SK-N-SH (cell line): ENCODE measurements around the gene TANGO6. TPM values are rescaled to one million over a fixed set of nuclear protein-coding genes. Genes with fewer than 3 reads are reported as not detected.
"Not testable (repeated sequence)": the region's sequence is repeated elsewhere in the genome, so short reads cannot be mapped to it uniquely, and the experiment has no call there.

Experiments used
- CTCF ChIA-PET: fragments of 300-600, 350-600 bp; formaldehyde crosslinking; extraction: SDS; loops from one replicate; lab custom pipeline; 2021; lab: Yijun Ruan, JAX
- POLR2A ChIA-PET: fragments of 350-600 bp; sonication (Branson Sonifier 250); formaldehyde crosslinking; extraction: SDS; loops from one replicate; lab custom pipeline; 2020; ENCODE audit warnings: antibody characterized with exemption, inconsistent platforms; lab: Yijun Ruan, JAX
- DNase-seq: peaks from one replicate; pipeline ENCODE4 v3.0.0; 2012
- H2AFZ ChIP-seq: fragments of 200-600 bp; sonication (generic); 2 replicates; pipeline ENCODE4 v1.8.1; 2016; ENCODE audit warnings: antibody characterized with exemption, mild to moderate bottlenecking, low read depth
- H3F3A ChIP-seq: fragments of 200-600 bp; sonication (generic); replicated peaks from 2 replicates; pipeline ENCODE3; 2016; ENCODE audit warnings: antibody characterized with exemption, mild to moderate bottlenecking; ENCODE audit not compliant: insufficient read depth
- H3K27ac ChIP-seq, 2 experiments: fragments of 200-500 bp in 1 of 2; fragments of 200-600 bp in 1 of 2; sonication (Bioruptor generic) in 1 of 2; sonication (generic), shearing (Covaris generic) in 1 of 2; 2 replicates each; pipeline versions ENCODE4 v1.5.1 to v1.6.1; 2014 to 2016; ENCODE audit warnings: low read depth in 2 of 2, inconsistent platforms in 1 of 2, low read length in 1 of 2, mild to moderate bottlenecking in 1 of 2, mixed read lengths in 1 of 2
- H3K27me3 ChIP-seq: fragments of 200-600 bp; sonication (generic), shearing (Covaris generic); 2 replicates; pipeline ENCODE4 v1.6.1; 2016; ENCODE audit warnings: mixed run types; ENCODE audit not compliant: insufficient read depth
- H3K36me3 ChIP-seq, 2 experiments: fragments of 200-500 bp in 1 of 2; fragments of 200-600 bp in 1 of 2; sonication (Bioruptor generic) in 1 of 2; sonication (generic) in 1 of 2; replicated peaks in 1 of 2; 2 replicates each; pipeline versions ENCODE3 to v1.5.1; 2014 to 2016; ENCODE audit warnings: low read length in 1 of 2, mild to moderate bottlenecking in 1 of 2; ENCODE audit not compliant: insufficient read depth in 2 of 2, control insufficient read depth in 1 of 2
- H3K4me1 ChIP-seq, 2 experiments: fragments of 200-500 bp in 1 of 2; fragments of 200-600 bp in 1 of 2; sonication (Bioruptor generic) in 1 of 2; sonication (generic), shearing (Covaris generic) in 1 of 2; 2 replicates each; pipeline versions ENCODE4 v1.5.1 to v1.6.1; 2014 to 2016; ENCODE audit warnings: low read depth in 1 of 2, low read length in 1 of 2, mixed run types in 1 of 2; ENCODE audit not compliant: insufficient read depth in 2 of 2, control insufficient read depth in 1 of 2
- H3K4me2 ChIP-seq: fragments of 200-600 bp; sonication (generic), shearing (Covaris generic); 2 replicates; pipeline ENCODE4 v1.6.1; 2017; ENCODE audit warnings: mixed run types
- H3K4me3 ChIP-seq, 2 experiments: fragments of 200-500 bp in 1 of 2; fragments of 200-600 bp in 1 of 2; sonication (Bioruptor generic) in 1 of 2; sonication (generic), shearing (Covaris generic) in 1 of 2; 2 replicates each; pipeline versions ENCODE4 v1.5.1 to v1.8.1; 2014 to 2016; ENCODE audit warnings: low read depth in 2 of 2, inconsistent platforms in 1 of 2, low read length in 1 of 2, mild to moderate bottlenecking in 1 of 2, mixed read lengths in 1 of 2, moderate library complexity in 1 of 2
- H3K79me2 ChIP-seq: fragments of 200-600 bp; sonication (generic); 2 replicates; pipeline ENCODE4 v1.8.1; 2017; ENCODE audit warnings: mild to moderate bottlenecking; ENCODE audit not compliant: insufficient read depth
- H3K9ac ChIP-seq: fragments of 200-600 bp; sonication (generic); 2 replicates; pipeline ENCODE4 v1.6.1; 2017; ENCODE audit warnings: mixed run types
- H3K9me2 ChIP-seq: fragments of 200-600 bp; sonication (generic); 2 replicates; pipeline ENCODE4 v1.6.1; 2017; ENCODE audit warnings: mixed run types
- H3K9me3 ChIP-seq: fragments of 200-600 bp; sonication (generic); 2 replicates; pipeline ENCODE4 v1.6.1; 2017; ENCODE audit warnings: mixed run types, mild to moderate bottlenecking, moderate library complexity
- H4K20me1 ChIP-seq: fragments of 200-600 bp; sonication (generic); 2 replicates; pipeline ENCODE4 v1.6.1; 2017; ENCODE audit warnings: mild to moderate bottlenecking, mixed run types; ENCODE audit not compliant: insufficient read depth
- CHD2 ChIP-seq: fragments of 150-350 bp; IDR thresholded peaks from 2 replicates; pipeline ENCODE4 v1.6.1; 2018; ENCODE audit warnings: low read length; ENCODE audit not compliant: partially characterized antibody
- ELF1 ChIP-seq: IDR thresholded peaks from 2 replicates; pipeline ENCODE4 v1.4.0; 2012
- EP300 ChIP-seq, 2 experiments: IDR thresholded peaks; 2 replicates each; pipeline versions ENCODE4 v1.4.0 to v1.6.1; 2012; ENCODE audit warnings: borderline replicate concordance in 1 of 2, low read depth in 1 of 2, low read length in 1 of 2
- EZH2phosphoT487 ChIP-seq: fragments of 200-600 bp; sonication (generic); IDR thresholded peaks from 2 replicates; pipeline ENCODE4 v1.6.1; 2017; ENCODE audit warnings: low read depth, mixed run types, mild to moderate bottlenecking, antibody characterized with exemption, moderate library complexity, borderline replicate concordance
- FOSL2 ChIP-seq: IDR thresholded peaks from 2 replicates; pipeline ENCODE4 v1.4.0; 2012; ENCODE audit warnings: low read depth, mild to moderate bottlenecking, moderate library complexity, borderline replicate concordance
- FOXM1 ChIP-seq: IDR thresholded peaks from 2 replicates; pipeline ENCODE4 v1.4.0; 2012; ENCODE audit warnings: low read depth, mild to moderate bottlenecking
- GATA2 ChIP-seq: sonication (generic); formaldehyde crosslinking; IDR thresholded peaks from 2 replicates; pipeline ENCODE4 v1.5.0; 2020; ENCODE audit warnings: mild to moderate bottlenecking, missing genetic modification reagents
- MEF2A ChIP-seq: IDR thresholded peaks from 2 replicates; pipeline ENCODE4 v1.4.0; 2012; ENCODE audit warnings: low read depth, borderline replicate concordance
- NFIC ChIP-seq: IDR thresholded peaks from 2 replicates; pipeline ENCODE4 v1.4.0; 2012; ENCODE audit warnings: borderline replicate concordance
- NRF1 ChIP-seq: IDR thresholded peaks from 2 replicates; pipeline ENCODE4 v1.6.1; 2012; ENCODE audit warnings: low read depth, mild to moderate bottlenecking, low read length
- POLR2AphosphoS5 ChIP-seq: IDR thresholded peaks from 2 replicates; pipeline ENCODE4 v1.6.1; 2012; ENCODE audit warnings: low read depth, low read length
- RAD21 ChIP-seq: IDR thresholded peaks from 2 replicates; pipeline ENCODE4 v1.6.1; 2012; ENCODE audit warnings: mild to moderate bottlenecking, low read length
- RCOR1 ChIP-seq: fragments of 150-350 bp; IDR thresholded peaks from 2 replicates; pipeline ENCODE4 v1.6.1; 2017; ENCODE audit warnings: antibody characterized with exemption, low read length
- SIN3A ChIP-seq: IDR thresholded peaks from 2 replicates; pipeline ENCODE4 v1.6.1; 2012; ENCODE audit warnings: low read depth, mild to moderate bottlenecking, low read length, moderate library complexity, borderline replicate concordance
- TAF1 ChIP-seq: IDR thresholded peaks from 2 replicates; pipeline ENCODE4 v1.6.1; 2012; ENCODE audit warnings: low read depth, mild to moderate bottlenecking, low read length, moderate library complexity, borderline replicate concordance
- YY1 ChIP-seq: IDR thresholded peaks from 2 replicates; pipeline ENCODE4 v1.4.0; 2012; ENCODE audit warnings: low read depth, mild to moderate bottlenecking
- WGBS: methylation state at CpG from one replicate; pipeline ENCODE4 v1.1.6; 2017; ENCODE audit warnings: low lambda C conversion rate; 5-methylcytosine and 5-hydroxymethylcytosine counted together
- polyA plus RNA-seq, 3 experiments: library from polyadenylated mRNA; depleted of rRNA; stranded (reverse); fragments of >200 nt; gene quantifications; 2 replicates each; pipeline ENCODE4 v1.2.3, GENCODE V29; 2012
- TF ChIP-seq, protein P1 (sequence below): IDR thresholded peaks from 2 replicates; pipeline ENCODE4 v1.4.0; 2012; ENCODE audit warnings: low read depth, borderline replicate concordance
- TF ChIP-seq, protein P2 (sequence below): IDR thresholded peaks from 2 replicates; pipeline ENCODE4 v1.4.0; 2012; ENCODE audit warnings: low read depth, borderline replicate concordance
- TF ChIP-seq, protein P3 (sequence below): IDR thresholded peaks from 2 replicates; pipeline ENCODE4; 2012
- TF ChIP-seq, protein P4 (sequence below): fragments of 150-350 bp; IDR thresholded peaks from 2 replicates; pipeline ENCODE4 v1.6.1; 2017; ENCODE audit warnings: antibody characterized with exemption, low read length, low read depth, borderline replicate concordance

TANGO6 gene
- polyA plus RNA-seq, 1 of the 3 experiments (the other 2 are of a cell fraction) = 5.5 TPM

DNA sequence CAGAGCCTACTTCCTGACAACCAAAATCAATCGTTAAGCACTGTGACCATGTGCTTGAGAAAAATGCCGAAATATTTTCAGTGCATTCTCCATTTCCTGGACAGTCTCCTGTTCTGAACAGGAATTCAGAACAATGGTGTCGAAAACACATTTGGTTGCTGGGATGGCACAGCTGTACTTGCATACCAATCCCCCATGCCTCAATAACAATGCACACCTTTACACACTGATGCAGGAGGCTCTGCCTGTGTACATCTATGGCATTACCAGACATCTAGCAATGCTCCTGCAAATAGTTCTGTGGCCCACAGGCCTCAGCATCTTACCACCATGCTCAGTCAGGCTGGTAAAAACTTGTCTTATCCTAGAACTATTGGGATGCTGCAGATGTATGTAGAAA is 282.9 kb downstream of the TANGO6 start (continued):
- TF ChIP-seq, protein P1, sequence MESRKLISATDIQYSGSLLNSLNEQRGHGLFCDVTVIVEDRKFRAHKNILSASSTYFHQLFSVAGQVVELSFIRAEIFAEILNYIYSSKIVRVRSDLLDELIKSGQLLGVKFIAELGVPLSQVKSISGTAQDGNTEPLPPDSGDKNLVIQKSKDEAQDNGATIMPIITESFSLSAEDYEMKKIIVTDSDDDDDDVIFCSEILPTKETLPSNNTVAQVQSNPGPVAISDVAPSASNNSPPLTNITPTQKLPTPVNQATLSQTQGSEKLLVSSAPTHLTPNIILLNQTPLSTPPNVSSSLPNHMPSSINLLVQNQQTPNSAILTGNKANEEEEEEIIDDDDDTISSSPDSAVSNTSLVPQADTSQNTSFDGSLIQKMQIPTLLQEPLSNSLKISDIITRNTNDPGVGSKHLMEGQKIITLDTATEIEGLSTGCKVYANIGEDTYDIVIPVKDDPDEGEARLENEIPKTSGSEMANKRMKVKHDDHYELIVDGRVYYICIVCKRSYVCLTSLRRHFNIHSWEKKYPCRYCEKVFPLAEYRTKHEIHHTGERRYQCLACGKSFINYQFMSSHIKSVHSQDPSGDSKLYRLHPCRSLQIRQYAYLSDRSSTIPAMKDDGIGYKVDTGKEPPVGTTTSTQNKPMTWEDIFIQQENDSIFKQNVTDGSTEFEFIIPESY = no peak
- TF ChIP-seq SIN3A = no peak
- TF ChIP-seq, all 33 proteins: peak for 0

DNA sequence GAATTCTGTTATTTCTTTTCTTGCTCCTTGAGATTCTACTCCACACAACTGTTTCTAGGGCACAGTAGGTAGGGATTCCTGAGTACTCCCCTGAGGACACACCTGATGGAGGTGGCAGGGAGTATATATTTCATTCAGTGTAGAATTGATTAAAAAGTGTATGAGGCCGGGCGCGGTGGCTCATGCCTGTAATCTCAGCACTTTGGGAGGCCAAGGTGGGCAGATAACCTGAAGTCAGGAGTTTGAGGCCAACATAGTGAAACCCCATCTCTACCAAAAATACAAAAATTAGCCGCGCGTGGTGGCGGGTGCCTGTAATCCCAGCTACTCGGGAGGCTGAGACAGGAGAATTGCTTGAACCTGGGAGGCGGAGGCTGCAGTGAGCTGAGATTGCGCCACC is 283.5 kb downstream of the TANGO6 start:
- WGBS = 96% methylated on average over 10 of the region's 10 CpGs
- POLR2A ChIA-PET = interaction anchor here (0.6 kb wide), 1 partner anchor 31 kb away, joined by 5 read pairs; no protein-coding TSS in a partner anchor
- not testable (repeated sequence) for DNase-seq

DNA sequence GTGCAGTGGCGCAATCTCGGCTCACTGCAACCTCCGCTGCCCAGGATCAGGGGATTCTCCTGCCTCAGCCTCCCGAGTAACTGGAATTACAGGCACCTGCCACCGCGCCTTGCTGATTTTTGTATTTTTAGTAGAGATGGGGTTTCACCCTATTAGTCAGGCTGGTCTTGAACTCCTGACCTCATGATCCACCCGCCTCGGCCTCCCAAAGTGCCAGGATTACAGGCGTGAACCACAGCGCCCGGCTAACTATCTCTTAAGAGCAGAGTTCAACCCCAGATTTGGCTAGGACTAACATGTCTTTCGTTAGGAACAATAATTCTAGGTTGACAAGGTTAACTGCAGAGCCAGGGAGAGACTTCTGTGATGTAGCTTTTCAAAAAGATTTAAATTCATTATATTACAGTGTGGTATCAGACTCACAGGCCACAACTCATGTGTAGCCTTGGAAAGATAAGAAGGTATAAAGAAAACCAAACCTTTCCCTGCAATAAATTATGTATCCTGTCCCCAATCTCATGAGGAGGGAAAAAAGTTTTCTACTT is 284.7 kb downstream of the TANGO6 start:
- POLR2A ChIA-PET = interaction anchor here (0.7 kb wide), 1 partner anchor 189 kb away, joined by 4 read pairs; no protein-coding TSS in a partner anchor
- WGBS = 94% methylated on average over 12 of the region's 12 CpGs
- H3K27ac ChIP-seq = no peak overlapping the region
- DNase-seq = no peak
- no peaks in the 10 kb centered on the region for H3K9me2 ChIP-seq
- peaks cover 20 to 50% of the 10 kb centered on the region in 2 experiments for H3K36me3 ChIP-seq
- no peak overlapping the region for H3K9ac ChIP-seq
- peaks cover 57% of the 10 kb centered on the region for H4K20me1 ChIP-seq
- H3K79me2 ChIP-seq = peaks cover 96% of the 10 kb centered on the region
- no peak overlapping the region for H2AFZ ChIP-seq
- peaks cover 25% of the 10 kb centered on the region for H3F3A ChIP-seq
- H3K4me2 ChIP-seq = no peak overlapping the region
- no peak overlapping the region for H3K4me3 ChIP-seq
- no peaks in the 10 kb centered on the region for H3K27me3 ChIP-seq
- CTCF ChIA-PET = interaction anchor here (0.7 to 2.7 kb wide), 3 partner anchors 12 to 281 kb away, joined by 3 to 12 read pairs (median 3); no protein-coding TSS in a partner anchor
- H3K4me1 ChIP-seq = peaks cover 6 to 10% of the 10 kb centered on the region in 2 experiments; a peak in 2 of 4 replicates
- H3K9me3 ChIP-seq = no peaks in the 10 kb centered on the region
- no peak for TF ChIP-seq EP300 (IDR thresholded peaks at IDR 0.05; ENCODE audit: borderline replicate concordance in 1 of 2, low read depth in 1 of 2, low read length in 1 of 2)
- no peak for TF ChIP-seq NFIC
- TF ChIP-seq MEF2A = no peak
- no peak for TF ChIP-seq TAF1
- TF ChIP-seq, protein P2, sequence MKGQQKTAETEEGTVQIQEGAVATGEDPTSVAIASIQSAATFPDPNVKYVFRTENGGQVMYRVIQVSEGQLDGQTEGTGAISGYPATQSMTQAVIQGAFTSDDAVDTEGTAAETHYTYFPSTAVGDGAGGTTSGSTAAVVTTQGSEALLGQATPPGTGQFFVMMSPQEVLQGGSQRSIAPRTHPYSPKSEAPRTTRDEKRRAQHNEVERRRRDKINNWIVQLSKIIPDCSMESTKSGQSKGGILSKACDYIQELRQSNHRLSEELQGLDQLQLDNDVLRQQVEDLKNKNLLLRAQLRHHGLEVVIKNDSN = no peak
- TF ChIP-seq EZH2phosphoT487 = no peak
- TF ChIP-seq, protein P3, sequence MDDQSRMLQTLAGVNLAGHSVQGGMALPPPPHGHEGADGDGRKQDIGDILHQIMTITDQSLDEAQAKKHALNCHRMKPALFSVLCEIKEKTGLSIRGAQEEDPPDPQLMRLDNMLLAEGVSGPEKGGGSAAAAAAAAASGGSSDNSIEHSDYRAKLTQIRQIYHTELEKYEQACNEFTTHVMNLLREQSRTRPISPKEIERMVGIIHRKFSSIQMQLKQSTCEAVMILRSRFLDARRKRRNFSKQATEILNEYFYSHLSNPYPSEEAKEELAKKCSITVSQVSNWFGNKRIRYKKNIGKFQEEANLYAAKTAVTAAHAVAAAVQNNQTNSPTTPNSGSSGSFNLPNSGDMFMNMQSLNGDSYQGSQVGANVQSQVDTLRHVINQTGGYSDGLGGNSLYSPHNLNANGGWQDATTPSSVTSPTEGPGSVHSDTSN = no peak
- no peak for TF ChIP-seq RAD21
- TF ChIP-seq CHD2 = no peak
- no peak for TF ChIP-seq NRF1
- no peak for TF ChIP-seq POLR2AphosphoS5
- no peak for TF ChIP-seq YY1
- no peak for TF ChIP-seq FOSL2
- no peak for TF ChIP-seq RCOR1
- TF ChIP-seq FOXM1 = no peak
- TF ChIP-seq GATA2 = no peak
- TF ChIP-seq, protein P4, sequence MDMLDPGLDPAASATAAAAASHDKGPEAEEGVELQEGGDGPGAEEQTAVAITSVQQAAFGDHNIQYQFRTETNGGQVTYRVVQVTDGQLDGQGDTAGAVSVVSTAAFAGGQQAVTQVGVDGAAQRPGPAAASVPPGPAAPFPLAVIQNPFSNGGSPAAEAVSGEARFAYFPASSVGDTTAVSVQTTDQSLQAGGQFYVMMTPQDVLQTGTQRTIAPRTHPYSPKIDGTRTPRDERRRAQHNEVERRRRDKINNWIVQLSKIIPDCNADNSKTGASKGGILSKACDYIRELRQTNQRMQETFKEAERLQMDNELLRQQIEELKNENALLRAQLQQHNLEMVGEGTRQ = no peak
- no peak for TF ChIP-seq ELF1

More for the DNA sequence above, 283.5 kb downstream of the TANGO6 start:
- Histone ChIP-seq H3K36me3 (peaks cover 20 to 61% of the 10 kb centered on the region in 2 experiments), H3K79me2 (peaks cover 100% of the 10 kb centered on the region), H3F3A (peaks cover 25% of the 10 kb centered on the region), H3K4me1 (peaks cover 6 to 10% of the 10 kb centered on the region in 2 experiments; a peak in 2 of 4 replicates), H4K20me1 (peaks cover 67% of the 10 kb centered on the region)
- not testable (repeated sequence) for H2AFZ ChIP-seq, H3K9me3 ChIP-seq, H3K27ac ChIP-seq, H3K9me2 ChIP-seq, H3K4me3 ChIP-seq, H3K9ac ChIP-seq, H3K27me3 ChIP-seq, H3K4me2 ChIP-seq
- CTCF ChIA-PET = interaction anchor here (2.7 kb wide), 1 partner anchor 279 kb away, joined by 12 read pairs; no protein-coding TSS in a partner anchor
